Endodermal cell (in vitro differentiated cells): Measurements from ENCODE around the gene TYW1. TPM values are rescaled to one million over a fixed set of nuclear protein-coding genes. Genes with fewer than 3 reads are reported as not detected.
"Not testable (repeated sequence)": the region's sequence is repeated elsewhere in the genome, so short reads cannot be mapped to it uniquely, and the experiment has no call there.

Source experiments
- DNase-seq: peaks from one replicate; pipeline ENCODE4 v3.0.0-alpha.2; 2017
- H3K27ac ChIP-seq: 2 replicates; pipeline ENCODE4 v1.5.1; 2013; ENCODE audit warnings: mild to moderate bottlenecking, low read depth, low read length, moderate library complexity
- H3K27me3 ChIP-seq: 2 replicates; pipeline ENCODE4 v1.6.1; 2013; ENCODE audit warnings: mild to moderate bottlenecking, low read length, moderate library complexity; ENCODE audit not compliant: insufficient read depth, control insufficient read depth, poor library complexity, severe bottlenecking
- H3K36me3 ChIP-seq: 2 replicates; pipeline ENCODE4 v1.7.0; 2013; ENCODE audit warnings: mild to moderate bottlenecking, low read length, moderate library complexity; ENCODE audit not compliant: control insufficient read depth, insufficient read depth
- H3K4me1 ChIP-seq: one replicate; pipeline ENCODE4 v1.7.0; 2013; ENCODE audit warnings: low read length; ENCODE audit not compliant: control insufficient read depth, insufficient read depth
- H3K4me3 ChIP-seq: 2 replicates; pipeline ENCODE4 v1.5.1; 2013; ENCODE audit warnings: mild to moderate bottlenecking, low read length, moderate library complexity
- H3K9ac ChIP-seq: 2 replicates; pipeline ENCODE4 v1.6.1; 2013; ENCODE audit warnings: mild to moderate bottlenecking, low read length, moderate library complexity; ENCODE audit not compliant: poor library complexity, severe bottlenecking; ENCODE audit errors: extremely low read depth
- H3K9me3 ChIP-seq: 2 replicates; pipeline ENCODE4 v1.6.1; 2013; ENCODE audit warnings: mild to moderate bottlenecking, low read length, moderate library complexity; ENCODE audit not compliant: control insufficient read depth
- H3K27ac Mint-ChIP-seq: 2 replicates; pipeline ENCODE4 v1.8.0; 2020; ENCODE audit warnings: mixed read lengths
- H3K27me3 Mint-ChIP-seq: 2 replicates; pipeline ENCODE4 v1.8.0; 2021; ENCODE audit warnings: mild to moderate bottlenecking, mixed read lengths; ENCODE audit not compliant: insufficient read depth
- H3K36me3 Mint-ChIP-seq: 2 replicates; pipeline ENCODE4 v1.8.0; 2020; ENCODE audit warnings: low read depth, mixed read lengths
- H3K4me1 Mint-ChIP-seq: 2 replicates; pipeline ENCODE4 v1.8.0; 2020; ENCODE audit warnings: mixed read lengths
- H3K4me3 Mint-ChIP-seq: 2 replicates; pipeline ENCODE4 v1.8.0; 2020; ENCODE audit warnings: mild to moderate bottlenecking, moderate library complexity, mixed read lengths
- H3K9me3 Mint-ChIP-seq: 2 replicates; pipeline ENCODE4 v1.8.0; 2020; ENCODE audit warnings: mild to moderate bottlenecking, mixed read lengths
- WGBS, 2 experiments: methylation state at CpG; one replicate each; pipeline versions ENCODE4 v1.1.5 to v1.1.7; 2013; ENCODE audit warnings: missing lambda C conversion rate in 2 of 2, mixed read lengths in 1 of 2; ENCODE audit not compliant: insufficient coverage in 1 of 2, insufficient read length in 1 of 2; 5-methylcytosine and 5-hydroxymethylcytosine counted together
- total RNA-seq, 2 donors: library from RNA; stranded (reverse); fragmentation: NEBNext Ultra II Directional in 1 of 2; extraction: Animal tissue kit (Norgen Biotek cat#: 25700) in 1 of 2; gene quantifications; 2 replicates in 1 of 2; 3 replicates in 1 of 2; pipeline ENCODE4 v1.2.1, GENCODE V29; 2021

Gene TYW1
- total RNA-seq, 2 donors from 2014 or later = 17.8 to 18.7 TPM

GRCh38 chr7:67082880-67083279 lies 86.2 kb downstream of the TYW1 start:
- not testable (repeated sequence) for H3K9ac ChIP-seq, H3K27me3 Mint-ChIP-seq, H3K4me1 Mint-ChIP-seq, H3K36me3 ChIP-seq, H3K4me1 ChIP-seq, DNase-seq, H3K27me3 ChIP-seq, H3K27ac ChIP-seq, H3K27ac Mint-ChIP-seq, H3K4me3 ChIP-seq, H3K4me3 Mint-ChIP-seq
- Mint-ChIP-seq H3K9me3 (peaks cover 24% of the 10 kb centered on the region), H3K36me3 (peaks cover 52% of the 10 kb centered on the region)
- peaks cover 19% of the 10 kb centered on the region for H3K9me3 ChIP-seq
- 94% methylated on average over 4 of the region's 4 CpGs for WGBS, 2 experiments

- 90 to 100% methylated on average over 1 to 10 of the region's 10 CpGs for WGBS, 2 experiments
- H3K27me3 Mint-ChIP-seq, H3K27ac Mint-ChIP-seq, H3K9ac ChIP-seq, H3K4me1 ChIP-seq, H3K36me3 ChIP-seq, H3K4me3 ChIP-seq, H3K9me3 Mint-ChIP-seq, H3K4me3 Mint-ChIP-seq, H3K4me1 Mint-ChIP-seq, H3K27me3 ChIP-seq, H3K27ac ChIP-seq, H3K9me3 ChIP-seq: not testable (repeated sequence)
- DNase-seq = peak; percentile 74
- H3K36me3 Mint-ChIP-seq = peaks cover 34% of the 10 kb centered on the region
These were observed 92.6 kb downstream of the TYW1 start for GRCh38 chr7:67089261-67089660.

- H3K9me3 ChIP-seq, H3K4me3 ChIP-seq, H3K27ac Mint-ChIP-seq, DNase-seq, H3K9me3 Mint-ChIP-seq, H3K27me3 Mint-ChIP-seq, H3K27me3 ChIP-seq, H3K9ac ChIP-seq, H3K4me3 Mint-ChIP-seq, H3K27ac ChIP-seq, H3K4me1 Mint-ChIP-seq, H3K36me3 ChIP-seq, H3K4me1 ChIP-seq: not testable (repeated sequence)
- WGBS, 2 experiments = no CpG with 5 or more reads among the region's 2 CpGs
- H3K36me3 Mint-ChIP-seq = peaks cover 36% of the 10 kb centered on the region
These were observed 94.4 kb downstream of the TYW1 start for GRCh38 chr7:67091053-67091452.

- not testable (repeated sequence) for H3K9ac ChIP-seq, DNase-seq, H3K27ac ChIP-seq, H3K27me3 ChIP-seq, H3K27me3 Mint-ChIP-seq, H3K4me1 Mint-ChIP-seq, H3K27ac Mint-ChIP-seq, H3K9me3 Mint-ChIP-seq, H3K4me3 Mint-ChIP-seq, H3K36me3 ChIP-seq, H3K9me3 ChIP-seq, H3K4me1 ChIP-seq, H3K4me3 ChIP-seq
- WGBS, 2 experiments = no CpG with 5 or more reads among the region's 1 CpG
- H3K36me3 Mint-ChIP-seq = peaks cover 44% of the 10 kb centered on the region
These were observed 101.4 kb downstream of the TYW1 start for GRCh38 chr7:67098031-67098430.

GRCh38 chr7:67099406-67099805 lies 102.8 kb downstream of the TYW1 start:
- not testable (repeated sequence) for H3K4me1 Mint-ChIP-seq, H3K27ac Mint-ChIP-seq, H3K36me3 ChIP-seq, H3K4me3 Mint-ChIP-seq, H3K27me3 ChIP-seq, H3K4me1 ChIP-seq, H3K9me3 ChIP-seq, H3K9ac ChIP-seq, H3K27me3 Mint-ChIP-seq, H3K4me3 ChIP-seq, H3K27ac ChIP-seq, H3K9me3 Mint-ChIP-seq
- peaks cover 51% of the 10 kb centered on the region for H3K36me3 Mint-ChIP-seq
- WGBS, 2 experiments = 72 to 96% methylated on average over 3 to 5 of the region's 5 CpGs
- peak; percentile 47 for DNase-seq

- WGBS, 2 experiments = 94% methylated on average over 5 of the region's 6 CpGs
- H3K27ac Mint-ChIP-seq, H3K4me1 Mint-ChIP-seq, H3K36me3 ChIP-seq, H3K27me3 ChIP-seq, DNase-seq, H3K9me3 ChIP-seq, H3K27ac ChIP-seq, H3K4me3 ChIP-seq, H3K9me3 Mint-ChIP-seq, H3K4me1 ChIP-seq, H3K27me3 Mint-ChIP-seq, H3K4me3 Mint-ChIP-seq, H3K9ac ChIP-seq: not testable (repeated sequence)
- peaks cover 48% of the 10 kb centered on the region for H3K36me3 Mint-ChIP-seq
These were observed 103.4 kb downstream of the TYW1 start for GRCh38 chr7:67100038-67100437.
